ENCODE data around the gene KRTAP19-1. TPM values are rescaled to one million over a fixed set of nuclear protein-coding genes. Genes with fewer than 3 reads are reported as not detected.

KRTAP19-1 gene
- total and polyA plus RNA-seq, 9 of the 15 experiments (the other 6 are each of a cell fraction or from before 2014, with no cell fraction given) = not detected

DNA sequence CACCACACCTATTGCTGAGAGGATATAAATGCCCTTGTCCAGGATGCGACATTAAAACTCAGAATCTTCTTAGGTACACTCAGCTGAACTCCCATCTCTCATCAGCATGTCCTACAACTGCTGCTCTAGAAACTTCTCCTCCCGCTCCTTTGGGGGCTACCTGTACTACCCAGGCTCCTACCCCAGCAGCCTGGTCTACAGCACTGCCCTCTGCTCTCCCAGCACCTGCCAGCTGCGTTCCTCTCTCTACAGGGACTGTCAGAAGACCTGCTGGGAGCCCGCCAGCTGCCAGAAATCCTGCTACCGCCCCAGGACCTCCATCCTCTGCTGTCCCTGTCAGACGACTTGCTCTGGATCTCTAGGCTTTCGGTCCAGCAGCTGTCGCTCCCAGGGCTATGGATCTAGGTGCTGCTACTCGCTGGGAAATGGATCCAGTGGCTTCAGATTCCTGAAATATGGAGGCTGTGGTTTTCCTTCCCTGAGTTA lies 50.0 kb downstream of the KRTAP19-1 start, which contains the start of gene KRTAP13-4:
KRTAP13-4 (plus strand) TSS at position 51 of the 486 bp plus-strand sequence; CDS start at position 107, 56 bp downstream.
- Histone ChIP-seq H3K9me1 (ENCODE audit: control insufficient read depth, insufficient read depth, low read length) (no peaks in the 10 kb centered on the region), H3K9me3 (replicated peaks; ENCODE audit: control insufficient read depth, insufficient read depth, low read depth, low read length) (no peaks in the 10 kb centered on the region), H3K9ac (ENCODE audit: insufficient read depth in 1 of 2, low read depth in 2 of 2, low read length in 2 of 2) (no peak within 1 kb of the TSS), H3K36me3 (ENCODE audit: control insufficient read depth, insufficient read depth, low read length) (no peaks in the 10 kb centered on the region), H3K4me2 (ENCODE audit: insufficient read depth, low read length) (no peak within 1 kb of the TSS), H3K4me1 (replicated peaks in 1 of 2; ENCODE audit: control insufficient read depth in 2 of 2, insufficient read depth in 2 of 2, low read length in 2 of 2) (no peaks in the 10 kb centered on the region), H3K79me2 (ENCODE audit: control insufficient read depth, insufficient read depth, low read length) (no peaks in the 10 kb centered on the region), H3K27me3 (ENCODE audit: control insufficient read depth in 2 of 2, insufficient read depth in 2 of 2, low read length in 2 of 2) (no peaks in the 10 kb centered on the region), H3K4me3 (no peak within 1 kb of the TSS), H2AFZ (ENCODE audit: low read depth, low read length) (no peak within 1 kb of the TSS), H3K27ac (ENCODE audit: extremely low read depth, low read depth, low read length) (no peak within 1 kb of the TSS), H4K20me1 (replicated peaks; ENCODE audit: control insufficient read depth, insufficient read depth, low read length) (no peaks in the 10 kb centered on the region)
- DNase-seq (ENCODE audit: extremely low read depth in 1 of 4, low spot score in 3 of 4) = no peak
- CTCF ChIA-PET (ENCODE audit: low intra/inter-chr PET ratio) = no interaction called here
- TF ChIP-seq FOXK2 (conservative IDR thresholded peaks at IDR 0.05 in 1 of 2, IDR thresholded peaks at IDR 0.05 in 1 of 2; ENCODE audit: low read depth in 2 of 2) (no peak), ZNF3 (CRISPR knock-in tag; IDR thresholded peaks at IDR 0.05) (no peak), KAT7 (CRISPR knock-in tag; IDR thresholded peaks at IDR 0.05; ENCODE audit: borderline replicate concordance) (no peak), POLR2B (IDR thresholded peaks at IDR 0.05; ENCODE audit: low read depth, partially characterized antibody) (no peak), ESRRB (CRISPR knock-in tag; IDR thresholded peaks at IDR 0.05; ENCODE audit: borderline replicate concordance) (no peak), ZNF384 (IDR thresholded peaks at IDR 0.05; ENCODE audit: low read depth, low read length) (no peak), NR2F6 (CRISPR knock-in tag; IDR thresholded peaks at IDR 0.05) (no peak), NCOR1 (IDR thresholded peaks at IDR 0.05) (no peak), FOS (IDR thresholded peaks at IDR 0.05; ENCODE audit: extremely low read depth, insufficient read length) (no peak), RFX5 (IDR thresholded peaks at IDR 0.05; ENCODE audit: low read depth, low read length) (no peak), ZNF696 (CRISPR knock-in tag; conservative IDR thresholded peaks at IDR 0.05) (no peak)
- TF ChIP-seq, protein P1, sequence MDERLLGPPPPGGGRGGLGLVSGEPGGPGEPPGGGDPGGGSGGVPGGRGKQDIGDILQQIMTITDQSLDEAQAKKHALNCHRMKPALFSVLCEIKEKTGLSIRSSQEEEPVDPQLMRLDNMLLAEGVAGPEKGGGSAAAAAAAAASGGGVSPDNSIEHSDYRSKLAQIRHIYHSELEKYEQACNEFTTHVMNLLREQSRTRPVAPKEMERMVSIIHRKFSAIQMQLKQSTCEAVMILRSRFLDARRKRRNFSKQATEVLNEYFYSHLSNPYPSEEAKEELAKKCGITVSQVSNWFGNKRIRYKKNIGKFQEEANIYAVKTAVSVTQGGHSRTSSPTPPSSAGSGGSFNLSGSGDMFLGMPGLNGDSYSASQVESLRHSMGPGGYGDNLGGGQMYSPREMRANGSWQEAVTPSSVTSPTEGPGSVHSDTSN (CRISPR knock-in tag; IDR thresholded peaks at IDR 0.05; ENCODE audit: low read depth) = no peak
- TF ChIP-seq, protein P1 (tag; conservative IDR thresholded peaks at IDR 0.05; ENCODE audit: low read depth) = no peak
- FAIRE-seq = no peak
- in situ Hi-C loops (cut with MboI) = no loop called here
- WGBS (ENCODE audit: insufficient coverage, low coverage, missing lambda C conversion rate) = 2% methylated on average over 9 of the region's 9 CpGs
- BruUV-seq (replicated peaks) = no TSS peak
- POLR2A ChIA-PET = no interaction called here
- intact Hi-C loops (cut with micrococcal nuclease) = no loop called here
- no peak for ATAC-seq

Small RNA genes within 50 kb of the gene (small RNA-seq; reads per million reads assigned to genes)
- not detected for gene AP000567.1
- not detected for gene KRTAP19-10P
- gene KRTAP19-9P = not detected

Other genes starting within 250 kb of the KRTAP19-1 start
Only the 7 nearest of the 26 such genes appear.
- gene KRTAP13-3, start 54.4 kb downstream of the KRTAP19-1 start, total RNA-seq (2014; rRNA removed) = not detected in 2 replicates
- gene KRTAP13-3, start 54.4 kb downstream of the KRTAP19-1 start, total RNA-seq (2014; rRNA removed; fragmentation: Illumina TruSeq; extraction: Trizol) = not detected in 2 replicates
- gene KRTAP13-3, start 54.4 kb downstream of the KRTAP19-1 start, total RNA-seq (2015; rRNA removed; fragmentation: Illumina TruSeq; extraction: Trizol) = not detected in 2 replicates
- gene KRTAP13-3, start 54.4 kb downstream of the KRTAP19-1 start, total RNA-seq (2021) = not detected in 2 replicates
- gene KRTAP13-3, start 54.4 kb downstream of the KRTAP19-1 start, polyA plus RNA-seq (2011; rRNA removed) = not detected in 2 replicates
- gene KRTAP13-3, start 54.4 kb downstream of the KRTAP19-1 start, polyA plus RNA-seq (2014; fragmentation: Illumina TruSeq; extraction: Trizol) = not detected in 2 replicates
- not detected for gene KRTAP13-3, start 54.4 kb downstream of the KRTAP19-1 start, polyA plus RNA-seq (2014; fragmentation: Nextera tagmentation; extraction: Ambion mirVana)
- gene KRTAP13-3, start 54.4 kb downstream of the KRTAP19-1 start, polyA plus RNA-seq (2014; rRNA removed) = not detected in 2 replicates
- not detected in 2 replicates for gene KRTAP13-4, start 50.1 kb downstream of the KRTAP19-1 start, total RNA-seq (2014; rRNA removed)
- not detected in 2 replicates for gene KRTAP13-4, start 50.1 kb downstream of the KRTAP19-1 start, total RNA-seq (2014; rRNA removed; fragmentation: Illumina TruSeq; extraction: Trizol)
- gene KRTAP13-4, start 50.1 kb downstream of the KRTAP19-1 start, total RNA-seq (2015; rRNA removed; fragmentation: Illumina TruSeq; extraction: Trizol) = not detected in 2 replicates
- not detected in 2 replicates for gene KRTAP13-4, start 50.1 kb downstream of the KRTAP19-1 start, total RNA-seq (2021)
- not detected in 2 replicates for gene KRTAP13-4, start 50.1 kb downstream of the KRTAP19-1 start, polyA plus RNA-seq (2011; rRNA removed)
- gene KRTAP13-4, start 50.1 kb downstream of the KRTAP19-1 start, polyA plus RNA-seq (2014; fragmentation: Illumina TruSeq; extraction: Trizol) = not detected in 2 replicates
- gene KRTAP13-4, start 50.1 kb downstream of the KRTAP19-1 start, polyA plus RNA-seq (2014; fragmentation: Nextera tagmentation; extraction: Ambion mirVana) = not detected
- not detected in 2 replicates for gene KRTAP13-4, start 50.1 kb downstream of the KRTAP19-1 start, polyA plus RNA-seq (2014; rRNA removed)
- gene KRTAP15-1, start 40.1 kb downstream of the KRTAP19-1 start, total RNA-seq (2014; rRNA removed) = not detected in 2 replicates
- not detected in 2 replicates for gene KRTAP15-1, start 40.1 kb downstream of the KRTAP19-1 start, total RNA-seq (2014; rRNA removed; fragmentation: Illumina TruSeq; extraction: Trizol)
- not detected in 2 replicates for gene KRTAP15-1, start 40.1 kb downstream of the KRTAP19-1 start, total RNA-seq (2015; rRNA removed; fragmentation: Illumina TruSeq; extraction: Trizol)
- not detected in 2 replicates for gene KRTAP15-1, start 40.1 kb downstream of the KRTAP19-1 start, total RNA-seq (2021)
- gene KRTAP15-1, start 40.1 kb downstream of the KRTAP19-1 start, polyA plus RNA-seq (2011; rRNA removed) = not detected in 2 replicates
- gene KRTAP15-1, start 40.1 kb downstream of the KRTAP19-1 start, polyA plus RNA-seq (2014; fragmentation: Illumina TruSeq; extraction: Trizol) = not detected in 2 replicates
- gene KRTAP15-1, start 40.1 kb downstream of the KRTAP19-1 start, polyA plus RNA-seq (2014; fragmentation: Nextera tagmentation; extraction: Ambion mirVana) = not detected
- not detected in 2 replicates for gene KRTAP15-1, start 40.1 kb downstream of the KRTAP19-1 start, polyA plus RNA-seq (2014; rRNA removed)
- gene KRTAP19-2, start 7.1 kb upstream of the KRTAP19-1 start, total RNA-seq (2014; rRNA removed) = not detected in 2 replicates
- not detected in 2 replicates for gene KRTAP19-2, start 7.1 kb upstream of the KRTAP19-1 start, total RNA-seq (2014; rRNA removed; fragmentation: Illumina TruSeq; extraction: Trizol)
- gene KRTAP19-2, start 7.1 kb upstream of the KRTAP19-1 start, total RNA-seq (2015; rRNA removed; fragmentation: Illumina TruSeq; extraction: Trizol) = not detected in 2 replicates
- gene KRTAP19-2, start 7.1 kb upstream of the KRTAP19-1 start, total RNA-seq (2021) = not detected in 2 replicates
- not detected in 2 replicates for gene KRTAP19-2, start 7.1 kb upstream of the KRTAP19-1 start, polyA plus RNA-seq (2011; rRNA removed)
- not detected in 2 replicates for gene KRTAP19-2, start 7.1 kb upstream of the KRTAP19-1 start, polyA plus RNA-seq (2014; fragmentation: Illumina TruSeq; extraction: Trizol)
- not detected for gene KRTAP19-2, start 7.1 kb upstream of the KRTAP19-1 start, polyA plus RNA-seq (2014; fragmentation: Nextera tagmentation; extraction: Ambion mirVana)
- not detected in 2 replicates for gene KRTAP19-2, start 7.1 kb upstream of the KRTAP19-1 start, polyA plus RNA-seq (2014; rRNA removed)
- gene KRTAP19-3, start 11.6 kb upstream of the KRTAP19-1 start, total RNA-seq (2014; rRNA removed) = not detected in 2 replicates
- not detected in 2 replicates for gene KRTAP19-3, start 11.6 kb upstream of the KRTAP19-1 start, total RNA-seq (2014; rRNA removed; fragmentation: Illumina TruSeq; extraction: Trizol)
- gene KRTAP19-3, start 11.6 kb upstream of the KRTAP19-1 start, total RNA-seq (2015; rRNA removed; fragmentation: Illumina TruSeq; extraction: Trizol) = not detected in 2 replicates
- not detected in 2 replicates for gene KRTAP19-3, start 11.6 kb upstream of the KRTAP19-1 start, total RNA-seq (2021)
- not detected in 2 replicates for gene KRTAP19-3, start 11.6 kb upstream of the KRTAP19-1 start, polyA plus RNA-seq (2011; rRNA removed)
- gene KRTAP19-3, start 11.6 kb upstream of the KRTAP19-1 start, polyA plus RNA-seq (2014; fragmentation: Illumina TruSeq; extraction: Trizol) = not detected in 2 replicates
- not detected for gene KRTAP19-3, start 11.6 kb upstream of the KRTAP19-1 start, polyA plus RNA-seq (2014; fragmentation: Nextera tagmentation; extraction: Ambion mirVana)
- not detected in 2 replicates for gene KRTAP19-3, start 11.6 kb upstream of the KRTAP19-1 start, polyA plus RNA-seq (2014; rRNA removed)
- gene KRTAP19-4, start 16.8 kb upstream of the KRTAP19-1 start, total RNA-seq (2014; rRNA removed) = not detected in 2 replicates
- not detected in 2 replicates for gene KRTAP19-4, start 16.8 kb upstream of the KRTAP19-1 start, total RNA-seq (2014; rRNA removed; fragmentation: Illumina TruSeq; extraction: Trizol)
- not detected in 2 replicates for gene KRTAP19-4, start 16.8 kb upstream of the KRTAP19-1 start, total RNA-seq (2015; rRNA removed; fragmentation: Illumina TruSeq; extraction: Trizol)
- not detected in 2 replicates for gene KRTAP19-4, start 16.8 kb upstream of the KRTAP19-1 start, total RNA-seq (2021)
- not detected in 2 replicates for gene KRTAP19-4, start 16.8 kb upstream of the KRTAP19-1 start, polyA plus RNA-seq (2011; rRNA removed)
- gene KRTAP19-4, start 16.8 kb upstream of the KRTAP19-1 start, polyA plus RNA-seq (2014; fragmentation: Illumina TruSeq; extraction: Trizol) = not detected in 2 replicates
- gene KRTAP19-4, start 16.8 kb upstream of the KRTAP19-1 start, polyA plus RNA-seq (2014; fragmentation: Nextera tagmentation; extraction: Ambion mirVana) = not detected
- not detected in 2 replicates for gene KRTAP19-4, start 16.8 kb upstream of the KRTAP19-1 start, polyA plus RNA-seq (2014; rRNA removed)
- gene KRTAP19-5, start 21.8 kb upstream of the KRTAP19-1 start, total RNA-seq (2014; rRNA removed) = not detected in 2 replicates
- not detected in 2 replicates for gene KRTAP19-5, start 21.8 kb upstream of the KRTAP19-1 start, total RNA-seq (2014; rRNA removed; fragmentation: Illumina TruSeq; extraction: Trizol)
- gene KRTAP19-5, start 21.8 kb upstream of the KRTAP19-1 start, total RNA-seq (2015; rRNA removed; fragmentation: Illumina TruSeq; extraction: Trizol) = not detected in 2 replicates
- not detected in 2 replicates for gene KRTAP19-5, start 21.8 kb upstream of the KRTAP19-1 start, total RNA-seq (2021)
- gene KRTAP19-5, start 21.8 kb upstream of the KRTAP19-1 start, polyA plus RNA-seq (2011; rRNA removed) = not detected in 2 replicates
- gene KRTAP19-5, start 21.8 kb upstream of the KRTAP19-1 start, polyA plus RNA-seq (2014; fragmentation: Illumina TruSeq; extraction: Trizol) = not detected in 2 replicates
- gene KRTAP19-5, start 21.8 kb upstream of the KRTAP19-1 start, polyA plus RNA-seq (2014; fragmentation: Nextera tagmentation; extraction: Ambion mirVana) = not detected
- not detected in 2 replicates for gene KRTAP19-5, start 21.8 kb upstream of the KRTAP19-1 start, polyA plus RNA-seq (2014; rRNA removed)